Prostate gland (tissue), 2 donors: ENCODE data around the gene SYNJ2. TPM values are rescaled to one million over a fixed set of nuclear protein-coding genes. Genes with fewer than 3 reads are reported as not detected.

ENCODE experiments used
- DNase-seq: peaks from one replicate; pipeline ENCODE4 v3.0.0-alpha.2; 2019; ENCODE audit warnings: low spot score
- H3K27ac ChIP-seq, 2 donors: fragments of 200-600 bp; sonication (generic); 2 replicates each; pipeline ENCODE4 v1.5.1; 2017 to 2019
- H3K27me3 ChIP-seq: fragments of 200-600 bp; sonication (generic); replicated peaks from 2 replicates; pipeline ENCODE4 v1.5.1; 2019; ENCODE audit not compliant: insufficient read depth
- H3K36me3 ChIP-seq, 2 donors: fragments of 200-600 bp; sonication (generic); 1 replicate in 1 of 2; 2 replicates in 1 of 2; pipeline versions ENCODE4 v1.5.1 to v1.8.1; 2017 to 2019
- H3K4me1 ChIP-seq: fragments of 200-600 bp; sonication (generic); replicated peaks from 2 replicates; pipeline ENCODE4 v1.5.1; 2019
- H3K4me3 ChIP-seq, 2 donors: fragments of 200-600 bp; sonication (generic); 2 replicates each; pipeline ENCODE4 v1.5.1; 2017 to 2019
- H3K9me3 ChIP-seq: fragments of 200-600 bp; sonication (generic); 2 replicates; pipeline ENCODE4 v1.5.1; 2017
- CTCF ChIP-seq, 4 experiments: fragments of 200-600 bp in 2 of 4; fragments of 450-650 bp in 2 of 4; sonication (generic) in 2 of 4; IDR thresholded peaks; 1 replicate in 3 of 4; 2 replicates in 1 of 4; pipeline ENCODE4 v1.5.1; 2016 to 2019; ENCODE audit warnings: antibody characterized with exemption in 4 of 4, mild to moderate bottlenecking in 2 of 4, moderate library complexity in 2 of 4
- POLR2A ChIP-seq: fragments of 450-650 bp; IDR thresholded peaks from one replicate; pipeline ENCODE4 v1.6.1; 2016; ENCODE audit warnings: antibody characterized with exemption, mild to moderate bottlenecking
- POLR2AphosphoS5 ChIP-seq: sonication (generic); formaldehyde crosslinking; IDR thresholded peaks from one replicate; pipeline ENCODE4 v1.6.1; 2017; ENCODE audit warnings: antibody characterized with exemption
- WGBS: methylation state at CpG from one replicate; pipeline ENCODE4 v1.1.5; 2018; 5-methylcytosine and 5-hydroxymethylcytosine counted together
- intact Hi-C: fragments of 100-400 bp; cut with DNase I; formaldehyde crosslinking; loops from one replicate; pipeline ENCODE4 v1.14.2; 2022
- total RNA-seq, 2 donors: library from RNA; depleted of rRNA; stranded (reverse); fragments of >200 nt; gene quantifications; one replicate each; pipeline ENCODE4 v1.1.0, GENCODE V29; 2016

Gene SYNJ2
- total RNA-seq, 2 donors from 2014 or later = 19.7 to 19.9 TPM

- Histone ChIP-seq H3K9me3 (no peaks in the 10 kb centered on the region), H3K36me3 (no peaks in the 10 kb centered on the region), H3K4me3 (no peak overlapping the region), H3K27ac (no peak overlapping the region), H3K27me3 (no peaks in the 10 kb centered on the region), H3K4me1 (peaks cover 4% of the 10 kb centered on the region)
- WGBS = 94% methylated on average over 12 of the region's 12 CpGs
- TF ChIP-seq CTCF (IDR thresholded peaks at IDR 0.05) (no peak), POLR2AphosphoS5 (no peak), POLR2A (no peak)
- no peak for DNase-seq
- intact Hi-C loops = no loop called here
These were observed 25.4 kb upstream of the SYNJ2 start for GRCh38 chr6:157956171-157956730.

- no peaks in the 10 kb centered on the region for H3K4me1 ChIP-seq
- H3K36me3 ChIP-seq = no peaks in the 10 kb centered on the region
- no peak for TF ChIP-seq POLR2A
- no peak for TF ChIP-seq POLR2AphosphoS5
- TF ChIP-seq CTCF (IDR thresholded peaks at IDR 0.05) = no peak
- DNase-seq = no peak
- no peaks in the 10 kb centered on the region for H3K9me3 ChIP-seq
- intact Hi-C loops = no loop called here
- no peaks in the 10 kb centered on the region for H3K27me3 ChIP-seq
- no peak overlapping the region for H3K27ac ChIP-seq
- WGBS = 100% methylated on average over 1 of the region's 1 CpG
- no peak overlapping the region for H3K4me3 ChIP-seq
These were observed 22.0 kb upstream of the SYNJ2 start for GRCh38 chr6:157959451-157960227.

- Histone ChIP-seq H3K4me3 (no peak overlapping the region), H3K36me3 (no peaks in the 10 kb centered on the region), H3K9me3 (no peaks in the 10 kb centered on the region), H3K27ac (no peak overlapping the region), H3K4me1 (no peaks in the 10 kb centered on the region), H3K27me3 (no peaks in the 10 kb centered on the region)
- TF ChIP-seq POLR2A (no peak), CTCF (IDR thresholded peaks at IDR 0.05) (no peak), POLR2AphosphoS5 (no peak)
- WGBS = 87% methylated on average over 5 of the region's 5 CpGs
- intact Hi-C loops = no loop called here
- no peak for DNase-seq
These were observed 20.4 kb upstream of the SYNJ2 start for GRCh38 chr6:157961153-157961831.

DNA sequence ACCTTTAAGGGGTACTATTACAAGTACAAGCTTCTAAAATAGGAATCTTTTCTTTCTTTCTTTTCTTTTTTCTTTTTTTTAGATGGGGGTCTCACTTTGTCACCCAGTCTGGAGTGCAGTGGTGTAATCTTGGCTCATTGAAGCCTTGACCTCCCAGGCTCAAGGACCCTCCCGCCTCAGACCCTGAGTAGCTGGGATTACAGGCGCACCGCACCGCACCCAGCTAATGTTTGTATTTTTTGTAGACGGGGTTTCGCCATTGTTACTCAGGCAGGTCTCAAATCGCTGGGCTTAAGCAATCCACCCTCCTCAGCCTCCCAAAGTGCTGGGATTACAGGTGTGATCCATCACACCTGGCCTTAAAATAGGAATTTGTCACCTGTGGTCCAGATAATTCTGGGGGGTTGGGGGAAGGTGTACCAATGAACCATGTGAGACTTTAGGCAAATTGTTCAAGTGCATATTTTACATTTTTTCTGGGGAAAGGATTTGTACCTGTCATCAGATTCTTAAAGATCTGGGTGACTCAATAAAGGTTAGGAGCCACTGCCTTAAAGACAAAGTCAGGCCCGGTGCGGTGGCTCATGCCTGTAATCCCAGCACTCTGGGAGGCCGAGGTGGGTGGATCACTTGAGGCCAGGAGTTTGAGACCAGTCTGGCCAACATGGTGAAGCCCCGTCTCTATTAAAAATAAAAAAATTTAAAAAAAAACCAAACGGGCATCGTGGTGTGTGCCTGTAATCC is 19.7 kb upstream of the SYNJ2 start:
- H3K27me3 ChIP-seq = no peaks in the 10 kb centered on the region

More for the DNA sequence above, 19.7 kb upstream of the SYNJ2 start:
- no peak for DNase-seq
- H3K36me3 ChIP-seq = no peaks in the 10 kb centered on the region
- intact Hi-C loops = no loop called here
- H3K9me3 ChIP-seq = no peaks in the 10 kb centered on the region
- TF ChIP-seq CTCF (IDR thresholded peaks at IDR 0.05) (no peak), POLR2AphosphoS5 (no peak), POLR2A (no peak)
- 89% methylated on average over 13 of the region's 13 CpGs for WGBS
- no peak overlapping the region for H3K27ac ChIP-seq
- H3K4me1 ChIP-seq = no peaks in the 10 kb centered on the region
- no peak overlapping the region for H3K4me3 ChIP-seq
